Measurements from ENCODE around the gene NPTXR.
A peak's percentile ranks its signal among the peaks of the same experiment; 100 is the strongest.

NPTXR gene

DNA sequence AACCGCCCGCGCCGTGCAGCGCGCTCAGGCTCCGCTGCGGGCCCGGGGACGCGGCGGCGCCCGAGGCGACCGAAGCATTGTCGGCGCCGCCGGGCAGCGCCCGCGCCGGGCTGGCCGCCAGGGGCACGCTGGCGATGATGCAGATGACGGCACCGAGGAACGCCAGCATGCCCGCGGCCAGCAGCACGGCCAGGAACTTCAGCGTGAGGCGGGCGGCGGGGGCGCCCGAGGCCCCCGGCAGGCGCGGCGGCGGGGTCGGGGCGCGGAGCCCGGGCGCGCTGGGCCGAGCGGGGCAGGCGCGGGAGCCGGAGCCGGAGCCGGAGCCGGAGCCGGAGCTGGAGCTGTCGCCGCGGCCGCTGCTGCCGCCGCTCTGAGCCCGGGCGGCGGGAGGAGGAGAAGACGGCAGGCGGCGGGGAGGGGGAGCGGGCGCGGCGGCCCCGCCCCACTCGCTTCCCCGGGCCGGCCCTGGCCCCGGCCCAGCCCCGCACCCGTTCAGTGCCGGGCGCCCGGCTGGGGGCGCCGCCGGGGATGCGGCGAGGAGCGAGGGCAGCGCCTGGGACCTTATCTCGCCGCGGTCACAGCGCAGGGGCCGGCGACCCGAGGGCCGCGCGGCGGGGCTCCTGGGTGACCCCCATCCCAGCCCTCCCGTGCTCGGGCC is at the start of gene NPTXR:
TSS of gene NPTXR (minus strand) at position 372 of the 658 bp plus-strand sequence.
- peak; percentile 66 for DNase-seq (ENCODE audit: low spot score)

DNA sequence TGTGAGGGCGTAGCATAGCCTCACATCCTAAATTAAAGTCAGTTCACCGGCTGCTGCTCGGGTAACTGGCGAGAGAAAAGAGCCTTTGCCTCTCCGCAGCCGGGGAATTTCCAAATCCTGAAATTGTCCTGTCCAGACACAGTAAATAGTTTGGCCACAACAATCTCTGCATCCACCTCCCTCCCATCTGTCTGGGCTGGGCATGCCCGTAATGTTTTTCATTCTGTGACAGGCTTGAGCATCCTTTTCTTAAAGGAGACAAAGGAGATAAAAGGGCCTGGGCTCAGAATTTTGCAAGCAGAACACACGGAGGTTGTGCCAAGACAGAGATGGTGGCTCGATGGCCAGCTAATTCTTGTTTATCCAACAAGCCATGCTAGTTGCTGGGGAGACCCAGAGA is 47.4 kb upstream of the NPTXR start:
- DNase-seq (ENCODE audit: low spot score) = no peak

DNA sequence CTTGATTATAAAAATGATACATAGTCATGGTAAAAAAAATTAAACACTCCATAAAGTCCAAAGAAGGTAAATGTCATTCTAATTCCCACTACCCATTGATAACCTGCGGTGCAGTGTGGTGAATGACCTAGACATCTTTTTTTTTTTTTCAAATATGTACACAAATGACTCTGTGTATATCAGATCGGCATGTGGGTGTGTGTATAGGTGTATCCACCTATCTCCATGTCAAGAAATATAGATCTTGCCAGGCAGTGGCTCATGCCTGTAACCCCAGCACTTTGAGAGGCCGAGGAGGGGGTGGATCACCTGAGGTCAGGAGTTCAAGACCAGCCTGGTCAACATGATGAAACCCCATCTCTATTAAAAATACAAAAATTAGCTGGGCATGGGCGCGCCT is 46.5 kb upstream of the NPTXR start:
- no peak for DNase-seq (ENCODE audit: low spot score)

DNA sequence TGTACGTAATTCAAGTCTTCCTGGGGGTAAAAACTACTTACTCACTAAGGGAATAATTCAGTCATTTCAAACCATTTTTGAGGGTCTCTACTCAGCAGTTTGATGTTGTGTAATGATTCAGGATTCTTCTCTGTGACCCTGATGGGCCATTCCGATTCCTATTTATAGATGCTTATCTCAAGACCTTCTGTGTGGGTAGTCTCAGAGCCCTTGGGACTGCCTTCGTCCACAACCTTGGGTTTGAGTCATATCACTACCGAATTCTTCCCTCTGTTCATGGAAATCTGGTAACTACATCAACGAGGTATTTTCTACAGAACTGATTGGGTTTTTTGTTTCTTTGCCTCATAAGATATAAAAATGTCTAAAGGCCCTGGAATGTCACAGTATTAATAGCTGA is 42.5 kb upstream of the NPTXR start:
- no peak for DNase-seq (ENCODE audit: low spot score)

DNA sequence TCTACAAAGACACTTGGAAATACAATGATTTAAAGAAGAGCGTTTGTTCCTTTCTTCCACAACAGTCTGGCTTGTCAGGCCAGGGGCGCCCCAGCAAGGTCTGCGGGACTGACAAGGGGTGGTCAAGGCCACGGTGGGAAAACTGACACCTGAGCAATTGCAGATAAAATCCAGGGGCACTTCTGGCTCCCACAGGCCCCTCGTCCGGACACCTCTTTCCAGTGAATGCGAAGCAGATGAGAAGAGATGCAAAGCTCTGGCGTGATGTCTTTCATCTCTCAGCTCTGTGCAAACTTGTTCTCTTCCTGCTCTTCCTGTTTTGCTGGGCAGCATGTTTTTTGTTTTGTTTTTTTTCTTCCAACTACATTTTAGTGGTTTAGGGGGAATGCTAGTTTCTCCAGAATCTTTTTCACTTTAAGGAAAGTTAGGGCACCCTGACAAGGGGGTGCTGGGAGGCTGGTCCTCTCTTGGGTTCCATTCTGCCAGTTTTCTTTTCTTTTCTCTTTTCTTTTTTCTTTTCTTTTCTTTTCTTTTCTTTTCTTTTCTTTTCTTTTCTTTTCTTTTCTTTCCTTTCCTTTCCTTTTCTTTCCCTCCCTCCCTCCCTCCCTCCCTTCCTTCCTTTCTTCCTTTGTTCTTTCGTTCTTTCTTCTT is 39.3 kb upstream of the NPTXR start:
- DNase-seq (ENCODE audit: low spot score) = no peak

DNA sequence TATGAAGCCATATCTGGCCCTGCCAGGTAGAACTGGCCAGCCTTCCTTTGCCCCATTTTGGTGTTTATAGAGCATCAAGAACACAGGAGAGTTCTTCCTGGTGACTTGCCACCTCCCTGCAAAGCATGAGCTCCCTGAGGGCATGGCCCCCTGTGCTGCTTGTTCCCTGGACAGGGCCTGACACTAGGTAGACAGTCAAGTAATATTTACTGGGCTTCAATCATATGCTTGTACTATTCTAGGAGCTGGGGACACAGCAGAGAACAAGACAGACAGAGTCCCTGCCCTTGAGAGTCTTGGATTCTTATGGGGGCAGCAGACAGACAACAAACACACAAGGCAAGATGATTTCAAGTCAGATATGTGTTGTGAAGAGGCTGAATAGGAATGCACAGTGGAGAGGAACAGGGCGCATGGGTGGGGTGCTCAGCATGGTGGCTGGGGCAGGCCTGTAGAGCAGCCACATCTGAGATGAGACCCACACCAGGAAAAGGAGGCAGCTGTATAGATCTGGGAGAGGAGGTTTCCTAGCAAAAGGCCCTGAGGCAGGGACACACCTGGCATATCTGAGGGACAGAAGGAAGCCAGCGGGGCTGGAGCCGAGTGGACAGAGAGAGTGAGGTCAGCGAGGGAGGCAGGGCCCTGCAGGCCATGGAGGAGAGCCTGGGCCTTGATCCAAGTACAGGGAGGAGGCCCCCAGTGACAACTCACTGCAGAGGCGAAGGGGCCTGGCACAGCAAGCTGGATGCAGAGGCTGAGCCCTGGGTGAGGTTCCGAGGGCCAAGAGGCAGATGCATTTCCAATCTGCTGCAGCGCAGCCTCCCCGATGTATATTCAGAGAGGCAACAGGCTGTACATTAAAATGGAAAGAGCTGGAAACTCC is 38.4 kb upstream of the NPTXR start:
- DNase-seq (ENCODE audit: low spot score) = no peak

DNA sequence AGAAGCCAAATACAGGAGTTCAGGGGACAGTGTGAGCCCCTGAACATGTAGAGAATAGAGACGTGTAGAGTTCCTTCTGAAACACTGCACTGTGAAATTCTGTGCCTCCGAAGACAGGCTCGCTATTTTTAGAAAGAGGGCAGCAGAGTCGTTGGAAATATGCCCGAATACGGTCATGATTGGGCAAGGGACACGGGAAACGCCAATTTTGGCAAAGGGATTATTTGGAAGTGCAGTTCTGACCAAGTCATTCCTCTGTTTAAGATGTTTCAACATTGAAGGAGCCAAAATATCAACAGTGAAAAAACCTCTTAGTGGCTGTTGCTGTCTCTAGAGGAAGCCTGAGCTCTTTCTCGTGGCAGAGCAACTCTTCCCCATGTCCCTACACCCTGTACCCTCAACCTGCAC is 37.6 kb upstream of the NPTXR start:
- DNase-seq (ENCODE audit: low spot score) = peak; percentile 60

DNA sequence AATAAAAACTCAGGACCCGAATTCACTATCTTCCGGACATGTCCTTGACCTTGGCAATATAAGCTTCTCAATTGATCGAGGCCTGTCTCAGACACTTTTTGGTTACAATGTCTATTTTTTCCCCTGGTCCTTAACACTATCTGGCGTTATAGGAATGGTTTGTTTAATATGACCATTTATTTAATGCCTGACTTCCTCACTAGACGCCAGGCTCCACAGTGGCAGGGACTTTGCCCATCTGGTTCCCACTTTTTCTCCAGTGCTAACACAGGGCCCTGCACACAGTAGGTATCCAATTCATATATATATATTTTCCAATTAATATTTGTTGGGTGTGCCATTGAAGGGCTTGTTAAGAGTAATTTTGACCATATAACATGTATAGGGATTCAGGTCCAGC is 36.1 kb upstream of the NPTXR start:
- DNase-seq (ENCODE audit: low spot score) = no peak

DNA sequence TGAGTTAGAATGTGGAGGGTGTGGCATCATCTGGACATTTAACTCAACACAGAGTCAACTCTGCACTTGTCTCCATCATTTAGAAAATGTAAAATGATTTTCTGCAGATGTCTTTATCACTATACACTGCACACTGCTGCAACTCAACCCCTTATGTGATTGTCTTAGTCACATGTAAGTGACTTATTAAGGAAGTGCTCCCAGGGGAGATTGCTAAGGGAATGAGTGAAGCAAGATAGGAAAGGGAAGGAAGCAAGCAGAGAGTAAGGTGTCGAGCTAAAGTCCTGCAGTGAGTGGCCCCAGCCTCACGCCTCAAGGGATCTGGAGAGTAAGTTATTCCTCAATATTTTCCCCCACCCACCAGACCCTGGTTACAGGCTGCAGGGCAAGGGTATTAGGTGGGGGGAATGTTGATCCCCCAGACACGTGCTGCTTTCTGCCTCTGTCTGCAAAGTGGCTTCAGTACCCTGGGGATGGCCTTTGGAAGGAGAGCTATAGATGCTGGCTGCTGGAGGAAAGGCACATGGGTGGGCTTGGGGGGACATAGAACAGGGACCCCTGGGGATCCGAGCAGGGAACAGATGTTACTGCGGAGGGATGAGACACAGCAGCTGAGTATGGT is 35.4 kb upstream of the NPTXR start:
- no peak for DNase-seq (ENCODE audit: low spot score)

DNA sequence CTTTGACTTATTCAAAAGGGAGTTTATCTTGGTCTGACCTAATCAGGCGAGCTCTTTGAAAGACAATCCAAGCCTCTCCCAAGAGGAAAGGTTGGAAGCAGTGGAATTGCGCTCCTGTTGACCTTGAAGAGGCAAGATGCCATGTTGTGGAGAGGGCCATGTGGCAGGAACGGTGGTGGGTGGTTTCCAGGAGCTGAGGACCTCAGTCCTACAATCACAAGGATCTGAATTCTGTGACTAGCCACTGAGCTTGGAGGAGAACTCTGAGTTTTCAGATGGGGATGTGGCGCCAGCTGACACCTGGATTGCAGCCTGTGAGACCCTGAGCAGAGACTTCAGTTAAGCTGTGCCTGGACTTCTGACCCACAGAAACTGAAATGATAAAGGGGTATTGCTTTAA is 34.2 kb upstream of the NPTXR start:
- DNase-seq (ENCODE audit: low spot score) = no peak

DNA sequence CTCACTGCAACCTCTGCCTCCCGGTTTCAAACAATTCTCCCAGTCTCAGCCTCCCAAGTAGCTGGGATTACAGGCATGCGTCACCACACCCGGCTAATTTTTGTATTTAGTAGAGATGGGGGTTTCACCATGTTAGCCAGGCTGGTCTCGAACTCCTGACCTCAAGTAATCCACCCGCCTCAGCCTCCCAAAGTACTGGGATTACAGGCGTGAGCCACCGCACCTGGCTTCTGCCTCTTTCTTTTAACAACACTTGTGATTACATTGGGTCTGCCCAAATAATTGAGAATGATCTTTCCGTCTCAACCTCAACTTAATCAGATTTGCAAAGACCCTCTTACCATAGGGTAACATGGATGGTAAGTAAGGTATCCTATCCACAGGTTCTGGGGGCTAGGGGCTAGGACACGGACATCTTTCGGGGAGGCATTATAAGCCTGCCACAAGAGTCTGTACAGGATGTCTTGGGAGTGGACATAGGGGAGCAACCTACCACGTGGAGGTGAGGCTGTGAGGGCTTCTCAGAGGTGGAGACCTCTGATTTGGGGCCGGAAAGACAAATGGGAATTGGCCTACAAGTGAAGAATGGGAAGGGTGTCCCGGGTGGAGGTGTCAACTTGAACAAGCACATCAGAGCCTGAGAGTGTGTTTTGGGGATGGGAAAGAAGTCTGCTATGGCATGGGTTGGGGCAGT is 30.8 kb upstream of the NPTXR start:
- DNase-seq (ENCODE audit: low spot score) = no peak

DNA sequence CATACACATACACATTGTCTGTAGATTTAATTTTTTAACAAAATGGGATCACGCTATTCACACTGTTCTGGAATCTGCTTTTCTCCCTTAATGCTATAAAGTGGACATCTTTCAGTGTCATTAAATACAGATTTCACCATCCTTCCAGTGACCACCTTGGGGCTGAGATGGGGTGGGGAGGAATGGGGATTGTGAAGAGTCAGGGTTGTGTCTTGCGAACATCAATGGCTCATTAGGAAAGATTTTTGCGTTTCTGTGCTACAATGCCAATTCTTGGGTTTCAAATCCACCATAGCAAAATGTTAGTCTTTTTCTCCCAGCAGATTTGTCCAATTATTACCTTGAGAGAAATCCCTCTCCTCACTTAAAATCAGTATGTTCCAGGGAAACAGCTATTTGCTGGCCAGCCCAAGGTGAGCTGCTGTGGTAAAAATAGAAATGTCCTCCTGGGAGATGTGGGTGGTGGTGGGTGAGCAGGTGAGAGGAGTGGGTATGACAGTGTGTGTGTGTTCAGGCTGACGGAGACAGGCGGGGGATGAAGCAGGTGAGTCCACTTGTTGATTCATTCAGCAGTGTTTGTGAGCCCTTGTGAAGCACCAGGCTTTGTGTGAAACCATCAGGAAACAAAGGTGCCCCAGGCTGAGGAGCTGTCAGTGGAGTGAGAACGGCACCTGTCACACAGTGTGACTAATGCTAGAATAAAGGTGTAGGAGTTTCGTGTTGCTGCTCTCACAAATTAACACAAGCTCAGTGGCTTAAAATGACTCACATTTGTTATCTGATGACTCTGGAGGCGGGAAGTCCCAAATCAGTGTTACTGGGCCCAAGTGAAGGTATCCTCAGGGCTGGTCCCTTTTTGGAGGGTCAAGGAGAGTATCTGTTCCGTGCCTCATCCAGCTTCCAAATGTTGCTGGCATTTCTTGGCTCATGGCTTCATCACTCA is 29.9 kb upstream of the NPTXR start:
- no peak for DNase-seq (ENCODE audit: low spot score)

DNA sequence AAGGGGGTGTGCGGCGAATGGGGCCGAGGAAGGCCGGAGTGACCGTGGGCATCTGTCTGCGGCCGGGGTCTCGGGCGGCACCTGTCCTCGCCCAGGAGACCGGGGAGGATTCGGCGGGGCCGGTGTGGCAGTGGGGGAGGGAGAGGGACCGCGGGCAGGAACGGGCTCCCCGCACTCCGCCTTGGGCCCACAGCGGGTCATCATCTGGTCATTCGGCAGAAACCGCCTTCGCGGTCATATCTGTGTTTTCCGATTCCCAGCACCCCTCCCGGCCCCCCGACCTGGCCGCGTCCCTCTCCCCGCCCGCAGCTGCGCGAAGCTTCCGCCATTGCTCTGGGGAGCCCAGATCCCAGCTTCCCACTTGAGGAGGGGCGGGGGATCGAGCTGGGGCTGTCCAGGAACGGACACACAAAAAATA is 29.0 kb upstream of the NPTXR start:
- peak; percentile 51 for DNase-seq (ENCODE audit: low spot score)

DNA sequence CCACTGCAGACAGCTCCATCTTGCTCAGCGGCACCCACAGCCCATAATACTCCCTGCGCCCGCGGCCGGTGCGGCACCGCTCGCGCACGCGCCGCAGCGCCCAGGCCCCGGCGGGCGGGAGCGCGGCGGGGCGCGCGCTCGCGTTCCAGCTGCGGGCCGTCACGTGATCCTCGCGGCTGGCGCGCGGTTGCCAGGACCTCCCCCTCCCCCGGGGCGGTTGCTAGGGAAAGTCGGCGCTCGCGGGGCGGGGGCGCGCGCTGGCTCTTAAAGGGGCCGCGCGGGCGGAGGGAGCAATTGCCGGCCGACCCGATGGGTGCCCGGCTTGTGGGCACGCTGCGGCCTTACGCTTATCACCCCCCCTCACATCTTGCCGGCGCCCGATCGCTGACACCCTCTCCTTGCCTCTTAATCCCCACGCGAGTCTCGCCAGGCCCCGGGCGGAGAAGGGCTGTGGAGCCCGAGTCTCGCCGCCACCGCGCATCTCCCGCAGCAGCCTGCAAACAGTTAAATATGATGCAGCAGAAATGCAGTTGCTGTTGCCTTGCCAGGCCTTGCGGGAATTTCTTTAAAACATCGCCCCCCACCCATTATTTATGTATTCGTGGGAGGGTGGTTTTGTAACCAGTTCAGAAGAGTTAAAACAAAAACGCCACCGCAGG is 28.5 kb upstream of the NPTXR start, which contains the start of gene CBX6:
TSS of gene CBX6 (minus strand) at position 45 of the 659 bp plus-strand sequence. CDS start at position 19, 26 bp downstream.
- DNase-seq (ENCODE audit: low spot score) = peak; percentile 99

DNA sequence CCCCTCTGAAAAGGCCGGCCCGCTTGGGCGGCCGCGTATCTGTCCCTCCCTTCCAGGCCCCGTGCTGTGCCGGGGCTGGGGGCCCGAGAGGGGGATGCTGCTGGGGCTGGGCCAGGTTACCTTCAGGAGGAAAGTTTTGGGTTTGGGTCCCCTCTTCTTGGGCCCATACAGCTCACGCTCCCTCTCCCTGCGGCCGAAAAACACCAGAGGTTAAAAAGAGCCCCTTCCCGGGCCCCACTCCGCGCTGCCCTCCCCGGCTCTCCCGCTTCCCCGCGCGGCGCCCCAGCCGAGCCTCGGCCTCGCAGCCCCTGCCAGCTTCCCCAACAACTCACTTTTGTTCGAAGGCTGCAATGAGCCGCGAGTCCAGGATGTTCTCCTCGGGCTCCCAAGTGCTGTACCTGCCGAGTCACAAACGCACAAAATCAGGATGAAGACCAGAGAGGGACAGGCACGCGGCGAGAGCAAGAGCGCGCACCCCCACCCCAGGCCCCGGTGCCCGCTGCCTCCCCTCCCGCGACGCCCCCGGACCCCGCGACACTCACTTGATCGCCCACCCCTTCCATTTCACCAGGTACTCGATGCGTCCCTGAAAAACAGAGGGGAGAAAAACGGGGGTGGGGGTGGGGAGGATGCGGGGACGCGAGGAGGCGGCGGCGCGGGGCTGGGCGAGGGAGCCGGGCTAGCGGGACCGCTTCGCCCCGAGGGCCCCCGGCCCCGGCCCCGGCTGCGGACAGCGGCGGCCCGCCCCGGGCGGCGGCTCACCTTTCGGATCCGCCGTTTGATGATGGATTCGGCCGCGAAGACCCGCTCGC is 27.7 kb upstream of the NPTXR start:
- DNase-seq (ENCODE audit: low spot score) = peak; percentile 34

DNA sequence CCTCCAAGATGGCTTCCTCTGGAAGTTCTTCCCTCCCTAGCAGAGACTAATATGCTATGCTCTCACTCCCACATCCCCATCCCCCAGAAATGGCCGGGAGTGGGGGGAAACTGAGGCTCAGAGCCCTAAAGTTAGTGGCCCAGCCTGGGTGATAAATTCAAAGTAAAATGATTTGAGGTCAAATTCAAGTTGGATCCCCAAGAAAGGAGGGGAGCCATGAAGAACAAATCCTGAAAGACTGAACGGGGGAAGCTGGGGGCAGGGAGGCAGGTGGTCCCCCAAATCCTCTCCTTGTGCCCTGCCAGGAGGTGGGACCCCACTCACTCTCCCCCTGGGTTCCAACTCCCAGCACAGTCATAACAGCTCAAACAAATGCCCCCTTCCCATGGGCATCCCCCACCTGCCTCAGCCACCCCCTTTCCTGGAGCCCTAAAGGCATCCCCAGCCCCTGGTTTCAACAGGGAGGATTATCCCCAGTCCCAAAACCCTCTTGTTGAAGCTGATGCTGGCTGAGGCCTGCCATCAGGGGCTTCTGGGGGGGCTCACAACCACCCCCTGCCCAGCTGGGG is 27.0 kb upstream of the NPTXR start:
- no peak for DNase-seq (ENCODE audit: low spot score)

DNA sequence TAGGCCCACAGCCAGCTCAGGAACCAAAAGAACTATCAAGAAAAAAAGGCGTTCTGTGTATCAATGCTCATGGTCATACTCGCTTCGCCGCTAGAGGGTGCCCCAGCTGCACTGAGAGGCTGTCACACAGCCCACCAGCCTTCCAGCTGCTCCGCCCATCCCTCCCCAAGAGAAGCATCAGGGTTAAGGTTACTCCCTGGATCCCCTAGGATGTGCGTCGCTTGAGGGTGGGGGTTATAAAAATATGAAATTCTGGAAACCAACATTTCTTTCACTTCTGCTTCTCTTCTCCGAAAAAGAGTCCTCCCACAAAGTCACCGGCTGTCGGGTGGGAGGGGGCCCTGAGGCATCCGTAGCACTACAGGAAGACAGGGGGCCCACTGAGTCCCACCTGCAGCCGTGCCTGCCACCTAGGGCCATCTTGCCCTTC is 26.5 kb upstream of the NPTXR start:
- DNase-seq (ENCODE audit: low spot score) = peak; percentile 84

DNA sequence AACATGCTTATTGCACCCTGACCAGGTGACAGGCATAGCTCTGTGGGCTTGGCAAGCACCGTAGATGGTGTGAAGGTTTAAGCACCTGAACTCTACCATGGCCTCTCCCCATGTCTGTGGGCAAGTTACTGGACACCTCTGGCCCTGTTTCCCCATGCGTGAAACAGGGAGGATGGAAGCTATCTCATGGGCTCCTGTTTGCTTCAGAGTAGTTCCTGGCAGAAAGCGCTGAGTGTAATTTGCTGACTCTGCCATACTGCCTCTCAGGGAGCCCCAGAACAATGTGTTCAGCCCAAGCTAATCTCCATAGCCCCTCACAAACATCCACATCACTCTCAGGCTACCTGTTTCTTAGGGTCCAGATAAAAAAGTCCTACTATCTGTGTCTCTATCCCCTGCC is 25.8 kb upstream of the NPTXR start:
- no peak for DNase-seq (ENCODE audit: low spot score)

DNA sequence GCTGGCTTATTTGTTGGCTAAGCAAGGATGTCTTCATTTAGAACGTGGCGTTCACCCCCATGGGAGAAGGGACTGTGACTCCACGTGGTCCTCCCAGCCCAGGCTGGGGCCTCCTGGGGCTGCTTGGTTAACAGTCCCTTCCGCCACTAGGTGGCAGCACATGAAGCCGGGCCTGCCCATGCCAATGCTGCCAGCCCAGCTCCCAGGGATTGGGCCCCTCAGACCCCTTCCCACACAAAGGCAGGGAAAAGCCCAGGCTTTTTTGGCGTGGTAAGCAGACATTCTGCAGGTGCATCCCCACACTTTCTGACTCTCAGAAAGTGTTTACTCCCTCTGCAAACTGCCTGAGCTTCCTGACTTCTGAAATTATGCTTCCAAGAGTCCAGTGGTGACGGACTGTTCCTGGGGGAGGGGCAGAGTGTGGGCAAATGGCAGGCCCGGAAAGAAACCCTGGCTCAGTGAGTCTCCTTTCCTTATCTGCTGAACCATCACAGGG is 25.1 kb upstream of the NPTXR start:
- peak; percentile 87 for DNase-seq (ENCODE audit: low spot score)
